Cardiac muscle cell (in vitro differentiated cells and primary cell): ENCODE results near the gene NTF3. TPM values are rescaled to one million over a fixed set of nuclear protein-coding genes. Genes with fewer than 3 reads are reported as not detected.

Source experiments
- DNase-seq, 2 donors: peaks; one replicate each; pipeline versions ENCODE4 v3.0.0 to v3.0.0-alpha.2; 2010 to 2017; ENCODE audit warnings: low read depth in 1 of 2, low spot score in 1 of 2
- H3K27ac ChIP-seq: fragments of 200-600 bp; sonication (generic); 2 replicates; pipeline ENCODE4 v1.5.1; 2016
- H3K27me3 ChIP-seq: fragments of 200-600 bp; sonication (generic); 2 replicates; pipeline ENCODE4 v1.6.0; 2016; ENCODE audit warnings: control low read depth
- H3K36me3 ChIP-seq: fragments of 200-600 bp; sonication (generic); 2 replicates; pipeline ENCODE4 v1.5.1; 2016; ENCODE audit warnings: control low read depth
- H3K4me1 ChIP-seq: fragments of 200-600 bp; sonication (generic); 2 replicates; pipeline ENCODE4 v1.8.1; 2017; ENCODE audit warnings: low read depth, mild to moderate bottlenecking, mixed run types
- H3K4me3 ChIP-seq: fragments of 200-600 bp; sonication (generic); 2 replicates; pipeline ENCODE4 v1.5.1; 2016; ENCODE audit warnings: mild to moderate bottlenecking
- H3K9me3 ChIP-seq: fragments of 200-600 bp; sonication (generic); 2 replicates; pipeline ENCODE4 v1.5.1; 2017; ENCODE audit warnings: low read depth, mild to moderate bottlenecking, control low read depth
- CTCF ChIP-seq: IDR thresholded peaks from 2 replicates; pipeline ENCODE4 v1.5.1; 2012; ENCODE audit warnings: low read depth, mild to moderate bottlenecking, low read length
- polyA plus RNA-seq: library from polyadenylated mRNA; unstranded; fragments of >200 nt; fragmentation: Nextera tagmentation; extraction: Ambion mirVana; gene quantifications from 2 replicates; pipeline ENCODE4 v1.2.1, GENCODE V29; 2016
- total RNA-seq: library from RNA; depleted of rRNA; stranded (reverse); fragments of >200 nt; gene quantifications from 2 replicates; pipeline ENCODE4 v1.2.3, GENCODE V29; 2016

The NTF3 gene
- total and polyA plus RNA-seq, 2 experiments from 2014 or later, result 3.9 to 4.7 TPM

- no peaks in the 10 kb centered on the region for H3K9me3 ChIP-seq
- no peaks in the 10 kb centered on the region for H3K4me1 ChIP-seq
- TF ChIP-seq CTCF, result no peak
- no peak overlapping the region for H3K4me3 ChIP-seq
- DNase-seq, result no peak
- H3K27me3 ChIP-seq, result no peaks in the 10 kb centered on the region
- no peaks in the 10 kb centered on the region for H3K36me3 ChIP-seq
- no peak overlapping the region for H3K27ac ChIP-seq
Observed at GRCh38 chr12:5516371-5517241, 84.7 kb downstream of the NTF3 start.

- H3K27ac ChIP-seq, result no peak overlapping the region
- no peaks in the 10 kb centered on the region for H3K27me3 ChIP-seq
- no peak for TF ChIP-seq CTCF
- H3K9me3 ChIP-seq, result no peaks in the 10 kb centered on the region
- no peak for DNase-seq
- H3K4me3 ChIP-seq, result no peak overlapping the region
- no peaks in the 10 kb centered on the region for H3K36me3 ChIP-seq
- H3K4me1 ChIP-seq, result no peaks in the 10 kb centered on the region
Observed at GRCh38 chr12:5518584-5519365, 86.9 kb downstream of the NTF3 start.

- Histone ChIP-seq H3K9me3 (no peaks in the 10 kb centered on the region), H3K4me1 (no peaks in the 10 kb centered on the region), H3K36me3 (no peaks in the 10 kb centered on the region), H3K27ac (no peak overlapping the region), H3K27me3 (no peaks in the 10 kb centered on the region), H3K4me3 (no peak overlapping the region)
- TF ChIP-seq CTCF, result no peak
- DNase-seq, result no peak
Observed at GRCh38 chr12:5520037-5520436, 88.1 kb downstream of the NTF3 start.

GRCh38 chr12:5520831-5521230 is 88.9 kb downstream of the NTF3 start:
- Histone ChIP-seq H3K27me3 (no peaks in the 10 kb centered on the region), H3K4me3 (no peak overlapping the region), H3K27ac (no peak overlapping the region), H3K4me1 (no peaks in the 10 kb centered on the region), H3K9me3 (no peaks in the 10 kb centered on the region), H3K36me3 (no peaks in the 10 kb centered on the region)
- TF ChIP-seq CTCF, result no peak
- no peak for DNase-seq

- H3K9me3 ChIP-seq, result no peaks in the 10 kb centered on the region
- H3K36me3 ChIP-seq, result no peaks in the 10 kb centered on the region
- H3K4me1 ChIP-seq, result no peaks in the 10 kb centered on the region
- TF ChIP-seq CTCF, result no peak
- no peak overlapping the region for H3K27ac ChIP-seq
- H3K4me3 ChIP-seq, result no peak overlapping the region
- no peaks in the 10 kb centered on the region for H3K27me3 ChIP-seq
- no peak for DNase-seq
Observed at GRCh38 chr12:5521456-5522325, 89.8 kb downstream of the NTF3 start.
